Karpas-422 (cell line): ENCODE data around the gene HIP1. TPM values are rescaled to one million over a fixed set of nuclear protein-coding genes. Genes with fewer than 3 reads are reported as not detected.
A peak's percentile ranks its signal among the peaks of the same experiment; 100 is the strongest.
"Not testable (repeated sequence)": the region's sequence is repeated elsewhere in the genome, so short reads cannot be mapped to it uniquely, and the experiment has no call there.

Experiments
- DNase-seq: peaks from one replicate; pipeline ENCODE4 v3.0.0-alpha.2; 2015
- H2AFZ ChIP-seq: fragments of 200-600 bp; sonication (generic); 2 replicates; pipeline ENCODE4 v1.6.1; 2014; ENCODE audit warnings: antibody characterized with exemption, low read length, mixed read lengths
- H3K27ac ChIP-seq: fragments of 200-600 bp; sonication (generic); 2 replicates; pipeline ENCODE4 v1.5.1; 2014; ENCODE audit warnings: mild to moderate bottlenecking, low read length, moderate library complexity
- H3K27me3 ChIP-seq: fragments of 200-600 bp; sonication (generic); 2 replicates; pipeline ENCODE4 v1.6.1; 2014; ENCODE audit warnings: low read length, mixed read lengths
- H3K36me3 ChIP-seq: fragments of 200-600 bp; sonication (generic); 2 replicates; pipeline ENCODE4 v1.6.1; 2014; ENCODE audit warnings: low read length, mixed read lengths; ENCODE audit not compliant: insufficient read depth
- H3K4me1 ChIP-seq: fragments of 200-600 bp; sonication (generic); 2 replicates; pipeline ENCODE4 v1.6.1; 2014; ENCODE audit warnings: mild to moderate bottlenecking, low read length, mixed read lengths
- H3K4me2 ChIP-seq: fragments of 200-600 bp; sonication (generic); 2 replicates; pipeline ENCODE4 v1.6.1; 2014; ENCODE audit warnings: low read length, low read depth, mild to moderate bottlenecking; ENCODE audit not compliant: poor library complexity, severe bottlenecking
- H3K4me3 ChIP-seq: fragments of 200-600 bp; sonication (generic); 2 replicates; pipeline ENCODE4 v1.5.1; 2014; ENCODE audit warnings: mild to moderate bottlenecking, antibody characterized with exemption, low read length, mixed read lengths
- H3K79me2 ChIP-seq: fragments of 200-600 bp; sonication (generic); 2 replicates; pipeline ENCODE4 v1.6.1; 2014; ENCODE audit warnings: mild to moderate bottlenecking, low read length, mixed read lengths
- H3K9ac ChIP-seq: fragments of 200-600 bp; sonication (generic); 2 replicates; pipeline ENCODE4 v1.6.0; 2014; ENCODE audit warnings: low read length
- H3K9me2 ChIP-seq: fragments of 200-600 bp; sonication (generic), shearing (Covaris generic); replicated peaks from 2 replicates; pipeline ENCODE4 v1.6.0; 2014; ENCODE audit warnings: mild to moderate bottlenecking, low read length, moderate library complexity; ENCODE audit not compliant: insufficient read depth
- H3K9me3 ChIP-seq: fragments of 300-700, 200-600 bp; sonication (generic); 2 replicates; pipeline ENCODE4 v1.6.1; 2014; ENCODE audit warnings: low read length, mixed read lengths
- H4K20me1 ChIP-seq: fragments of 200-600 bp; sonication (generic); 2 replicates; pipeline ENCODE4 v1.6.1; 2014; ENCODE audit warnings: mild to moderate bottlenecking, antibody characterized with exemption, low read length, low read depth; ENCODE audit not compliant: insufficient read depth
- total RNA-seq: library from RNA; depleted of rRNA; stranded (reverse); fragments of >200 nt; shearing (Covaris generic); gene quantifications from 2 replicates; pipeline ENCODE4 v1.2.3, GENCODE V29; 2014; ENCODE audit warnings: low replicate concordance

Gene HIP1
- total RNA-seq, 1 experiment from 2014 or later: 0.34 TPM

DNA sequence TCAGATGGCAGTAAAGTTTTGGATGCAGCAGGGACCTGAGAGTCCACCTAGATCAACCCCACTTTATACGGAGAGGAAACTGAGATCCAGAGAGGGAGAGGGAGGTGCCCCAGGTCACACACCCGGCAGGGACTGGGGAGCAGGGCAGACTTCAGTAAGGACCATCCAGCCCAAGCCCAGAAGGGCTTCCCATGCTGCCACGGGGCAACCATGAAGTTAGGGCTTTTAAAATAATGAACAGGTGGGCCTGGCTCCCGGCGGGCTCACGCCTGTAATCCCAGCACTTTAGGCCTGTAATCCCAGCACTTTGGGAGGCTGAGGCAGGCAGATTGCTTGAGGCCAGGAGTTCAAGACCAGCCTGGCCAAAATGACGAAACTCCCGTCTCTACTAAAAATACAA lies 98.5 kb downstream of the HIP1 start:
- H3K9ac ChIP-seq: no peak overlapping the region
- no peak for DNase-seq
- peaks cover 3% of the 10 kb centered on the region; the same call in 1 of the 2 replicates for H3K9me3 ChIP-seq
- H3K36me3 ChIP-seq: no peaks in the 10 kb centered on the region
- no peak overlapping the region for H3K27ac ChIP-seq
- H3K27me3 ChIP-seq: no peaks in the 10 kb centered on the region
- H3K9me2 ChIP-seq: no peaks in the 10 kb centered on the region
- no peak overlapping the region for H3K4me3 ChIP-seq
- H3K4me1 ChIP-seq: no peaks in the 10 kb centered on the region
- no peak overlapping the region for H2AFZ ChIP-seq
- H3K79me2 ChIP-seq: no peaks in the 10 kb centered on the region
- no peak overlapping the region for H3K4me2 ChIP-seq
- no peaks in the 10 kb centered on the region for H4K20me1 ChIP-seq

DNA sequence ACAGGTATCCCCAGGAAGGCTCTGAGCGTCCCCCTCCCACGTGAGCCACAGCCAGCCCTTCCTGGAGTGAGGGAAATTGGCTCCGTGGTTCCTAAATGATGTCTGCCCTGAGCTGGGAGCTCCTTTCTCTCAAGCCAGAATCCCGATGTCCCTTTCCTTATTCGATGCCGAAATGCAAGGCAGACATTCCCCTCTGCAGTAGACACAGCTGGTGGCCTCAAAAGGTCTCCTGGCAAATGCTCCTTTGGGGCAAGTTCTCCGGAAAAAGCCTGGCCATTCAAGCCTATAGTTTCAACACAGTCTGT lies 98.9 kb downstream of the HIP1 start:
- Histone ChIP-seq H3K9ac (peak overlapping the region; percentile 43; the same call in 1 of the 2 replicates), H2AFZ (no peak overlapping the region), H3K79me2 (no peaks in the 10 kb centered on the region), H3K27ac (no peak overlapping the region), H3K4me3 (peak overlapping the region; percentile 58; the same call in 1 of the 2 replicates), H3K4me1 (no peaks in the 10 kb centered on the region), H3K9me2 (no peaks in the 10 kb centered on the region), H4K20me1 (no peaks in the 10 kb centered on the region), H3K27me3 (no peaks in the 10 kb centered on the region), H3K4me2 (peak overlapping the region; percentile 54), H3K36me3 (no peaks in the 10 kb centered on the region), H3K9me3 (peaks cover 3% of the 10 kb centered on the region; the same call in 1 of the 2 replicates)
- no peak for DNase-seq

DNA sequence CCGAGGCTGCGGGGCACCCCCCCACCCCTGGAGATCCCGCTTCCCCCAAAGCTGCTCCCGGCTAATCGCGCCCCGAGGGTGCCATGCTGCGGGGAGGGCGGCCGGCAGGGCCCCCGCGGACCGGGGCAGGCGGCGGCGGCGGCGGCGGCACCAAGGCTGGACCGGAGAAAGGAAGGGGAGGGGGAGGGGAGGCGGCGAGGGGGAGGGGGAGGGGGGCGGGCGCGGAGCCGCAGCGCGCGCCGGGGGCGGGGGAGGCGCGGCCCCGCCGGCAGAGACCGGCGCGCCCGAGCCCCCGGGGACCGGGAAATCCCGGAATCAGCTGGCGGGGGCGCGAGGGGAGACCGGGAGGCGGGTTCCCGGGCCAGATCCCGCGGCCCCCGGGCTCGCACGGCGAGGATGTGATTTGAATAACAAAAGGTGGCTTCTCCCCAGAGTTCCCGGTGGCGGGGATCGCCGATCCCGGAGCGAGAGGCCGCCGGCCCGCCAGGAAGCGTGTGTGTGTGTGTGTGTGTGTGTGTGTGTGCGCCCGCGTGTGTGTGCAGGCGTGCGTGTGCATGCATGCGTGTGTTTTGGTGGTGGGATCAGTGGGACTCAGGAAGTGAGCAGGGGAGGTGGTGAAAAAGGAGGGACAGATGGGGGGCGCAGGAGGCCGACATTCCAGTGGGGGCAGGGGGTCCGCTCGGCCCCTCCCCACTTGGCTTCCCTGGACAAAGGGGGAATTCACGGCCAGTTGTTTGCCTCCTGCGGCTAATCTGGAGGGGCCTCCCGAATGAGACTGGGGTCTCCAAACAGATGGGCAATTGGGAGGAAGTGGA lies 99.5 kb downstream of the HIP1 start:
- peak overlapping the region; percentile 54 for H3K4me2 ChIP-seq
- no peak overlapping the region for H2AFZ ChIP-seq
- peak overlapping the region; percentile 43 for H3K9ac ChIP-seq
- peak overlapping the region; percentile 58; the same call in 1 of the 2 replicates for H3K4me3 ChIP-seq
- no peaks in the 10 kb centered on the region for H3K27me3 ChIP-seq
- no peaks in the 10 kb centered on the region for H4K20me1 ChIP-seq
- no peak for DNase-seq
- H3K9me3 ChIP-seq: peaks cover 3% of the 10 kb centered on the region; the same call in 1 of the 2 replicates
- no peak overlapping the region for H3K27ac ChIP-seq
- H3K79me2 ChIP-seq: no peaks in the 10 kb centered on the region
- no peaks in the 10 kb centered on the region for H3K36me3 ChIP-seq
- no peaks in the 10 kb centered on the region for H3K4me1 ChIP-seq
- no peaks in the 10 kb centered on the region for H3K9me2 ChIP-seq

DNA sequence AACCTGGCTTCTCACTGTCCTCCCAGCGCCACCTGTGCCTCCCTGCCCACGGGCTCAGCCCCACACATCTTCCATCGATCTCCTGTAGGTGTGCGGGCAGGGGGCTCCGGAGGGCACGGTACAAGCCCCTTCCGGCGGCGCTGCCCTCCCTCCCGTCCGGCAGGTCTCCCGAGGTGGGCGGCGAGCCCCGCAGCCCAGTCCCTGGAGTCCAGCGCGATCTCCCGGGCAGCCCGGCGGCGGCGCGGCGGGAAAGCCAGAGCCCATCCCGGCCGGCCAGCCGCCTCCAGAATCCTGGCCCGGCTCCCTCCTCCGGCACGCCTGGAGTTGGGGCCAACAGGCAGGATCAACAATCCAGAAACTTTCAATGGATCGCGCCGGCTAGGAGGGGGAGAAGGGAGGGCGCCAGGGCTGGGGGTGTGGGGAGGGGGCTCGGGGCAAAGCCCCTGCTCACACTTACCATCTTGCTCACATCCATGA lies 100.1 kb downstream of the HIP1 start:
- Histone ChIP-seq H3K4me3 (no peak overlapping the region), H3K27me3 (no peaks in the 10 kb centered on the region), H3K27ac (no peak overlapping the region), H3K36me3 (no peaks in the 10 kb centered on the region), H3K4me2 (no peak overlapping the region), H3K9me2 (no peaks in the 10 kb centered on the region), H3K9me3 (peaks cover 3% of the 10 kb centered on the region; the same call in 1 of the 2 replicates), H3K4me1 (no peaks in the 10 kb centered on the region), H4K20me1 (no peaks in the 10 kb centered on the region), H2AFZ (no peak overlapping the region), H3K9ac (no peak overlapping the region), H3K79me2 (no peaks in the 10 kb centered on the region)
- no peak for DNase-seq

DNA sequence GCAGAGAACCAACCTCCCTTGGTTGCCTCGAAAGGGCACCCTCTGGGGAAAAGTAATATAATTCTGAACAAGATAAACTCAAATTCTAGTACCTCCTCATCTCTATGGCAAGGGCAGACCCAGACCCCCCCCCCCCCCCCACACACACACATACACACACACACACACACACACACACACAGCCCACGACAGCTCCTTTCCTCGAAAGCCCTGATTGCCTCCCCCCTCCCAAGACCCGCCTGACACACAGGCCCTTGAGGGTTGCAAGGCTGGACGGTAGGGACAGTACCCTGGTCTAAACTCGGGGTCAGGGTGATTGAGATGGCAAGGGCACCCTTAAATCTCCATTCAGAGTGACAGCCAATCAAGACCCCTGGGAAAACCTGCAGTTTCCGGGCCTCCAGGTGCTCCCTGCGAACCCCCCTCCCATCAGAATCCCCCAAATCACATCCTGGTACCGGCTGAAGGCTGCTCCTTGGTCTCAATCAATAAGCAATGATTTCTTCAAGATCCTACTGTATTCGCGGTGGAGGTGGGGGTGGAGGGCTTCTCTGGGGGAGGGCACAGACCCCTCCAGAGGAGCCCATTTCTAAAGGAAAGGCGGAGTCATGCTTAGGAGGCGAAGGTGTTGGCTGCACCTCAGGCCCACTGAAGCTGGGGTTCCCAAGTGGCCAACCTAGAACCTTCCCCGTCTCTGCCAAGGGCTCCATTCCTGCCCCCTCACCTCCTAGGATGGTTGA lies 100.7 kb downstream of the HIP1 start:
- H3K4me1 ChIP-seq: no peaks in the 10 kb centered on the region
- H2AFZ ChIP-seq: no peak overlapping the region
- H3K36me3 ChIP-seq: no peaks in the 10 kb centered on the region
- H3K9me2 ChIP-seq: no peaks in the 10 kb centered on the region
- H3K4me3 ChIP-seq: no peak overlapping the region
- no peaks in the 10 kb centered on the region for H4K20me1 ChIP-seq
- H3K9me3 ChIP-seq: no peaks in the 10 kb centered on the region
- no peaks in the 10 kb centered on the region for H3K27me3 ChIP-seq
- no peaks in the 10 kb centered on the region for H3K79me2 ChIP-seq
- no peak overlapping the region for H3K4me2 ChIP-seq
- H3K27ac ChIP-seq: no peak overlapping the region
- DNase-seq: no peak
- H3K9ac ChIP-seq: no peak overlapping the region

DNA sequence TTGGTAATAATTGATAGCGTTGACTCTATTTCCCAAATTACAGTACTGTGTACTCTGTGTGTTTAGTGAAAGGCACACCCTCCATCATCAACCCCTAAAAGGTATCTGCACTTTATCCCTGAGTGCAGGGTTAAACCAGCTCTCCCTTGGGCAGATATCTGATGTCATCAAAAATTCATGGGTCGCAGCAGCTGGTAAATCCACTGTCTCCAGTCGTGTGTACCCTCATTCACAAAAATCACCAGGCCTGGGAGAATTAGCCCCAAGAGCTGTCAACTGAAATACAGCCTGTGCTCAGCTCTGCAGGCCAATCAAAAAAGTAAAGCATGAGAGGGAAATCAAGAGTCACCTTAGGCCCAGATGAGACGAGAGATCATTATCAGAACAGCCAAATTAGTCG lies 103.7 kb downstream of the HIP1 start:
- no peaks in the 10 kb centered on the region for H3K36me3 ChIP-seq
- H3K4me1 ChIP-seq: no peaks in the 10 kb centered on the region
- no peaks in the 10 kb centered on the region for H3K9me3 ChIP-seq
- no peak for DNase-seq
- H3K27ac ChIP-seq: no peak overlapping the region
- H3K79me2 ChIP-seq: no peaks in the 10 kb centered on the region
- H3K27me3 ChIP-seq: no peaks in the 10 kb centered on the region
- H3K4me3 ChIP-seq: no peak overlapping the region
- H3K9ac ChIP-seq: no peak overlapping the region
- no peak overlapping the region for H3K4me2 ChIP-seq
- no peaks in the 10 kb centered on the region for H4K20me1 ChIP-seq
- H3K9me2 ChIP-seq: no peaks in the 10 kb centered on the region
- H2AFZ ChIP-seq: no peak overlapping the region

DNA sequence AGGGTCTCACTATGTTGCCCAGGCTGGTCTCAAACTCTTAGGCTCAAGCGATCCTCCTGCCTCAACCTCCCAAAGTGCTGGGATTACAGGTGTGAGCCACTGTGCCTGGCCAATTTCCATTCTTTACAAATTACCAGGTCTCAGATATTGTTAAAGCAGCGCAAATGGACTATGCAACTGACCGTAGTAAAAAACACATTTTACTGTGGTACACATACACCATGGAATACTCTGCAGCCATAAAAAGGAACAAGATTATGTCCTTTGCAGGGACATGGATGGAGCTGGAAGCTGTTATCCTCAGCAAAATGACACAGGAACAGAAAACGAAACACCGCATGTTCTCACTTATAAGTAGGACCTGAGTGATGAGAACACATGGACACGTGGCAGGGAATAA lies 106.2 kb downstream of the HIP1 start:
- not testable (repeated sequence) for H3K27ac ChIP-seq, H3K4me2 ChIP-seq, H3K9me3 ChIP-seq, H2AFZ ChIP-seq, H3K36me3 ChIP-seq, H3K9ac ChIP-seq, DNase-seq, H4K20me1 ChIP-seq, H3K9me2 ChIP-seq, H3K4me1 ChIP-seq, H3K27me3 ChIP-seq, H3K4me3 ChIP-seq, H3K79me2 ChIP-seq

DNA sequence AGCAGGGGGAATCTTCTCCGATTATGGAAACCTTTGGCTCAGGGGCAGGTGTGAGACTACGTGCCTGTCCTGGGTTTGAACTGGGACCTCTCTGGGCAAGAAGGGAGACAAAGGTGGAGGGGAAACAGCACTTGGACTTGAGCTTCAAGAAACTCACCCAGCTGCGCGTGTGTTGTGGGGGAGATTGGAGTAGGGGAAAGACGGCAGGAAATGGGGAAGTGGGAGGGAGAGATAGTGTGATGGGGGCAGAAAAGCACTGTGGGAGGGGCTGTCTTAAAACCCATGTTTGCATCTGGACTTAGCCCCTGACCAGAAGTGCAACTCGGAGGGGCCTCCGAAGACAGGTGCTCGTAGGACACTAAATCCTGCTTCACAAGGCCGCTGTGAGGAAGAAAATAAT lies 107.0 kb downstream of the HIP1 start:
- no peak overlapping the region for H3K9ac ChIP-seq
- no peak overlapping the region for H3K4me3 ChIP-seq
- H2AFZ ChIP-seq: no peak overlapping the region

More for the DNA sequence above, 107.0 kb downstream of the HIP1 start:
- Histone ChIP-seq H3K9me3 (no peaks in the 10 kb centered on the region), H3K36me3 (no peaks in the 10 kb centered on the region), H3K79me2 (no peaks in the 10 kb centered on the region), H3K9me2 (no peaks in the 10 kb centered on the region), H3K27me3 (no peaks in the 10 kb centered on the region), H3K27ac (no peak overlapping the region), H3K4me2 (no peak overlapping the region), H4K20me1 (no peaks in the 10 kb centered on the region), H3K4me1 (no peaks in the 10 kb centered on the region)
- DNase-seq: no peak
